Measurements from ENCODE around the gene CREM. TPM values are rescaled to one million over a fixed set of nuclear protein-coding genes. Genes with fewer than 3 reads are reported as not detected.

CREM gene
- total and polyA plus RNA-seq, 2 of the 8 experiments (the other 6 are each of a cell fraction or from before 2014, with no cell fraction given) = 18.7 to 21.9 TPM

GRCh38 chr10:35208536-35208935 lies 81.9 kb downstream of the CREM start:
- Histone ChIP-seq H3K79me2 (ENCODE audit: control insufficient read depth in 1 of 2, insufficient read depth in 2 of 2, low read length in 2 of 2) (no peaks in the 10 kb centered on the region), H3K36me3 (ENCODE audit: control insufficient read depth in 2 of 4, insufficient read depth in 4 of 4, low read length in 3 of 4) (no peaks in the 10 kb centered on the region), H3K18ac (ENCODE audit: extremely low read depth, low read length) (no peak overlapping the region), H3K4me2 (ENCODE audit: insufficient read depth in 1 of 2, low read depth in 2 of 2, low read length in 2 of 2) (no peak overlapping the region), H4K20me1 (replicated peaks in 1 of 2; ENCODE audit: control insufficient read depth in 1 of 2, insufficient read depth in 2 of 2, low read length in 2 of 2) (no peaks in the 10 kb centered on the region), H3K27me3 (replicated peaks in 1 of 4; ENCODE audit: control insufficient read depth in 3 of 4, extremely low read depth in 1 of 4, insufficient read depth in 3 of 4, low read length in 3 of 4) (peaks cover 0 to under 1% (median 0%) of the 10 kb centered on the region in 4 experiments; a peak in 1 of 7 replicates), H3K9ac (replicated peaks in 1 of 4; ENCODE audit: extremely low read depth in 1 of 4, low read depth in 3 of 4, low read length in 3 of 4) (no peak overlapping the region), H2BK15ac (ENCODE audit: low read length) (no peak overlapping the region), H3K14ac (ENCODE audit: insufficient read length) (no peak overlapping the region), H4K8ac (ENCODE audit: extremely low read depth, insufficient read depth, low read length) (no peak overlapping the region), H4K91ac (replicated peaks; ENCODE audit: insufficient read length, low read length) (no peak overlapping the region), H3K4me1 (replicated peaks in 1 of 4; ENCODE audit: control insufficient read depth in 3 of 4, insufficient read depth in 4 of 4, low read length in 3 of 4) (peaks cover 2 to 12% (median 6%) of the 10 kb centered on the region in 4 experiments; a peak in 5 of 7 replicates), H3K4me3 (ENCODE audit: extremely low read depth in 1 of 4, insufficient read depth in 2 of 4, low read depth in 3 of 4, low read length in 4 of 4) (no peak overlapping the region), H3K27ac (ENCODE audit: low read depth, low read length) (no peak overlapping the region), H3K56ac (replicated peaks; ENCODE audit: insufficient read length, low read depth, low read length) (no peak overlapping the region), H3K79me1 (ENCODE audit: low read depth, low read length) (no peaks in the 10 kb centered on the region), H2AK5ac (ENCODE audit: low read depth, low read length) (no peak overlapping the region), H2AFZ (ENCODE audit: low read length) (no peak overlapping the region), H4K5ac (ENCODE audit: insufficient read length, low read depth, low read length) (no peak overlapping the region), H3K4ac (replicated peaks; ENCODE audit: insufficient read length, low read depth, low read length) (no peak overlapping the region), H2BK5ac (ENCODE audit: low read depth, low read length) (no peak overlapping the region), H3K23me2 (ENCODE audit: low read depth, low read length) (no peaks in the 10 kb centered on the region), H2BK12ac (ENCODE audit: low read depth, low read length) (no peak overlapping the region), H2BK20ac (ENCODE audit: low read length) (no peak overlapping the region), H3K23ac (ENCODE audit: insufficient read length) (no peak overlapping the region), H2BK120ac (replicated peaks; ENCODE audit: low read depth, low read length) (no peak overlapping the region), H3K9me3 (ENCODE audit: insufficient read depth in 2 of 2, low read depth in 1 of 2, low read length in 1 of 2) (no peaks in the 10 kb centered on the region)
- POLR2A ChIA-PET (ENCODE audit: partially characterized antibody) = no interaction called here
- CTCF ChIA-PET (ENCODE audit: partially characterized antibody) = interaction anchor here (1.1 to 5.1 kb wide), 5 partner anchors 10 to 124 kb away, joined by 3 to 29 read pairs (median 3); no protein-coding TSS in a partner anchor
- DNase-seq (ENCODE audit: low read depth in 1 of 2, low spot score in 2 of 2) = no peak
- TF ChIP-seq EZH2 (IDR thresholded peaks at IDR 0.05; ENCODE audit: low read depth, low read length, severe bottlenecking) = no peak
- TF ChIP-seq BRCA1 (IDR thresholded peaks at IDR 0.05; ENCODE audit: low read depth, low read length) = no peak
- TF ChIP-seq PHF8 (conservative IDR thresholded peaks at IDR 0.05; ENCODE audit: low read depth, low read length) = no peak
- TF ChIP-seq SIRT6 (IDR thresholded peaks at IDR 0.05; ENCODE audit: low read length) = no peak
- TF ChIP-seq RNF2 (IDR thresholded peaks at IDR 0.05; ENCODE audit: borderline replicate concordance, low read depth, low read length, missing control alignments, poor library complexity, severe bottlenecking) = no peak
- TF ChIP-seq JUN (IDR thresholded peaks at IDR 0.05; ENCODE audit: low read depth, low read length) = no peak
- TF ChIP-seq CHD2 (IDR thresholded peaks at IDR 0.05; ENCODE audit: low read length) = no peak
- TF ChIP-seq EGR1 (IDR thresholded peaks at IDR 0.05; ENCODE audit: borderline replicate concordance, low read depth, low read length) = no peak
- no peak for TF ChIP-seq EP300 (IDR thresholded peaks at IDR 0.05; ENCODE audit: borderline replicate concordance in 1 of 2, low read depth in 2 of 2, low read length in 2 of 2)
- TF ChIP-seq SIX5 (IDR thresholded peaks at IDR 0.05; ENCODE audit: low read depth, low read length) = no peak
- no peak for TF ChIP-seq E2F6 (IDR thresholded peaks at IDR 0.05)
- WGBS, 2 experiments (ENCODE audit: extremely low coverage in 1 of 2, insufficient coverage in 1 of 2, insufficient read length in 1 of 2, insufficient replicate concordance in 2 of 2, low coverage in 1 of 2, low lambda C conversion rate in 2 of 2, missing lambda C conversion rate in 1 of 2) = 94% methylated on average over 5 of the region's 5 CpGs; no CpG with 5 or more reads in 1 of the 2 experiments
- FAIRE-seq = no peak
